K562 (cell line): Measurements from ENCODE around the gene SYNPR. TPM values are rescaled to one million over a fixed set of nuclear protein-coding genes. Genes with fewer than 3 reads are reported as not detected.

ENCODE experiments used
- CEBPG ChIP-seq, 3 experiments: fragments of 200-800 bp in 1 of 3; sonication (Bioruptor generic) in 1 of 3; sonication (generic) in 1 of 3; formaldehyde crosslinking in 1 of 3; IDR thresholded peaks in 2 of 3; conservative IDR thresholded peaks in 1 of 3; 2 replicates each; pipeline versions ENCODE4 v1.6.1 to v1.8.0; 2016 to 2022; ENCODE audit warnings: missing compliant biosample characterization in 2 of 3, missing genetic modification characterization in 2 of 3, mild to moderate bottlenecking in 1 of 3, missing genetic modification reagents in 1 of 3
- CTCFL ChIP-seq: IDR thresholded peaks from 2 replicates; pipeline ENCODE4 v1.6.1; 2011; ENCODE audit warnings: borderline replicate concordance, low read depth, mild to moderate bottlenecking, moderate library complexity, low read length; ENCODE audit not compliant: insufficient read depth, poor library complexity, severe bottlenecking
- KAT2B ChIP-seq: IDR thresholded peaks from one replicate; pipeline ENCODE4 v1.6.1; 2012; ENCODE audit warnings: low read depth, mild to moderate bottlenecking, control low read depth, inconsistent platforms, low read length, moderate library complexity
- NFE2 ChIP-seq: IDR thresholded peaks from 2 replicates; pipeline ENCODE4 v1.6.1; 2014; ENCODE audit warnings: antibody characterized with exemption, low read depth
- OTX1 ChIP-seq: fragments of 450-650 bp; formaldehyde crosslinking; IDR thresholded peaks from 2 replicates; pipeline ENCODE4 v1.4.0; 2022; ENCODE audit warnings: mild to moderate bottlenecking
- RFX5 ChIP-seq: IDR thresholded peaks from 2 replicates; pipeline ENCODE4 v1.6.1; 2011; ENCODE audit warnings: low read depth, mild to moderate bottlenecking, improper control_type of control experiment, low read length
- RUNX1 ChIP-seq: sonication (generic); IDR thresholded peaks from 2 replicates; pipeline ENCODE4 v1.6.1; 2016; ENCODE audit warnings: antibody characterized with exemption, low read depth
- SRSF7 ChIP-seq: fragments of 200-400 bp; formaldehyde crosslinking; optimal IDR thresholded peaks from 2 replicates; pipeline ENCODE3; 2017; ENCODE audit warnings: mild to moderate bottlenecking, low read depth, low read length
- TAF15 ChIP-seq: fragments of 200-400 bp; formaldehyde crosslinking; IDR thresholded peaks from 2 replicates; pipeline ENCODE4 v1.6.1; 2017; ENCODE audit warnings: mild to moderate bottlenecking, low read depth, low read length, moderate library complexity
- TARDBP ChIP-seq: fragments of 450-650 bp; IDR thresholded peaks from 2 replicates; pipeline ENCODE4 v1.6.1; 2016
- THAP7 ChIP-seq: fragments of 250-450 bp; sonication (Bioruptor Pico); IDR thresholded peaks from 2 replicates; pipeline ENCODE4 v1.5.0; 2021
- UBTF ChIP-seq, 2 experiments: IDR thresholded peaks; 2 replicates each; pipeline ENCODE4 v1.6.1; 2012; ENCODE audit warnings: improper control_type of control experiment in 2 of 2, low read depth in 2 of 2, low read length in 2 of 2, borderline replicate concordance in 1 of 2
- ZNF224 ChIP-seq: sonication (generic); formaldehyde crosslinking; IDR thresholded peaks from 2 replicates; pipeline ENCODE4 v1.8.0; 2022; ENCODE audit warnings: mild to moderate bottlenecking, missing genetic modification reagents
- ZNF407 ChIP-seq: fragments of 450-650 bp; IDR thresholded peaks from 2 replicates; pipeline ENCODE4 v1.6.1; 2016; ENCODE audit warnings: low read depth
- ZNF717 ChIP-seq: fragments of 250-450 bp; sonication (Bioruptor Pico); IDR thresholded peaks from 2 replicates; pipeline ENCODE4 v1.5.0; 2021
- polyA plus RNA-seq, 8 experiments: library from polyadenylated mRNA; depleted of rRNA in 4 of 8; stranded (reverse) in 5 of 8; unstranded in 3 of 8; fragments of >200 nt; fragmentation: Nextera tagmentation in 2 of 8; fragmentation: Illumina TruSeq in 1 of 8; extraction: Ambion mirVana in 2 of 8; extraction: Trizol in 1 of 8; gene quantifications; 2 replicates each; pipeline versions ENCODE4 v1.2.1 to v1.2.3, GENCODE V29; 2011 to 2014; ENCODE audit warnings: inconsistent platforms in 1 of 8, missing spikeins in 1 of 8
- total RNA-seq, 7 experiments: library from RNA; depleted of rRNA in 6 of 7; stranded (reverse); fragments of >200 nt in 6 of 7; fragmentation: Illumina TruSeq in 2 of 7; extraction: Trizol in 2 of 7; gene quantifications; 2 replicates each; pipeline versions ENCODE4 v1.2.1 to v1.2.3, GENCODE V29; 2011 to 2021; ENCODE audit warnings: low replicate concordance in 1 of 7

The SYNPR gene
- total and polyA plus RNA-seq, 9 of the 15 experiments (the other 6 are each of a cell fraction or from before 2014, with no cell fraction given) = not detected

- TF ChIP-seq SRSF7 (no peak), RUNX1 (no peak), ZNF407 (no peak), TARDBP (no peak), OTX1 (CRISPR knock-in tag) (no peak), KAT2B (no peak), UBTF (IDR thresholded peaks at IDR 0.05; ENCODE audit: borderline replicate concordance in 1 of 2, low read depth in 2 of 2, low read length in 2 of 2) (no peak), NFE2 (no peak), RFX5 (no peak), ZNF224 (CRISPR knock-in tag) (no peak), ZNF717 (no peak), THAP7 (no peak), CEBPG (CRISPR knock-in tag; IDR thresholded peaks at IDR 0.05) (no peak), CEBPG (tag; conservative IDR thresholded peaks at IDR 0.05 in 1 of 2, IDR thresholded peaks at IDR 0.05 in 1 of 2) (no peak), TAF15 (no peak), CTCFL (no peak)
Measured at GRCh38 chr3:63479661-63480035, 201.5 kb downstream of the SYNPR start (continued).
